K562 (cell line): Measurements from ENCODE around the gene RGS19. TPM values are rescaled to one million over a fixed set of nuclear protein-coding genes. Genes with fewer than 3 reads are reported as not detected.
A peak's percentile ranks its signal among the peaks of the same experiment; 100 is the strongest.

ENCODE experiments used
- ARID1B ChIP-seq: fragments of 450-650 bp; IDR thresholded peaks from 2 replicates; pipeline ENCODE4 v1.6.1; 2016; ENCODE audit warnings: antibody characterized with exemption, mild to moderate bottlenecking, inconsistent platforms
- BRCA1 ChIP-seq, 2 experiments: fragments of 450-650 bp in 1 of 2; sonication (generic) in 1 of 2; formaldehyde crosslinking in 1 of 2; IDR thresholded peaks; 2 replicates each; pipeline versions ENCODE4 v1.5.0 to v1.6.1; 2017 to 2020; ENCODE audit warnings: mild to moderate bottlenecking in 1 of 2, missing genetic modification reagents in 1 of 2
- COPS2 ChIP-seq: fragments of 450-650 bp; conservative IDR thresholded peaks from 2 replicates; pipeline ENCODE4 v1.6.1; 2016; ENCODE audit warnings: mild to moderate bottlenecking, moderate library complexity
- EP400 ChIP-seq: fragments of 450-650 bp; IDR thresholded peaks from 2 replicates; pipeline ENCODE4 v1.6.1; 2017; ENCODE audit warnings: antibody characterized with exemption, mild to moderate bottlenecking, moderate library complexity
- ETV1 ChIP-seq: fragments of 450-650 bp; conservative IDR thresholded peaks from 2 replicates; pipeline ENCODE4 v1.6.1; 2016; ENCODE audit warnings: missing genetic modification characterization, control low read depth, low read depth, missing compliant biosample characterization
- ETV6 ChIP-seq, 3 experiments: fragments of 150-350 bp in 1 of 3; sonication (generic) in 1 of 3; formaldehyde crosslinking in 1 of 3; IDR thresholded peaks; 2 replicates each; pipeline versions ENCODE4 v1.6.1 to v1.8.0; 2014 to 2022; ENCODE audit warnings: borderline replicate concordance in 2 of 3, low read depth in 2 of 3, antibody characterized with exemption in 1 of 3, low read length in 1 of 3, mild to moderate bottlenecking in 1 of 3, missing genetic modification reagents in 1 of 3
- HDAC1 ChIP-seq, 2 experiments: fragments of 450-650 bp; IDR thresholded peaks; 2 replicates each; pipeline ENCODE4 v1.6.1; 2016 to 2017; ENCODE audit warnings: inconsistent platforms in 1 of 2, mild to moderate bottlenecking in 1 of 2, moderate library complexity in 1 of 2
- HDAC8 ChIP-seq: fragments of 450-650 bp; IDR thresholded peaks from 2 replicates; pipeline ENCODE4 v1.6.1; 2016; ENCODE audit warnings: mild to moderate bottlenecking, missing genetic modification characterization, moderate library complexity, missing compliant biosample characterization
- MAFG ChIP-seq: fragments of 450-650 bp; conservative IDR thresholded peaks from 2 replicates; pipeline ENCODE4 v1.6.1; 2016; ENCODE audit warnings: missing genetic modification characterization, missing compliant biosample characterization
- NFRKB ChIP-seq: fragments of 450-650 bp; IDR thresholded peaks from 2 replicates; pipeline ENCODE4 v1.6.1; 2016; ENCODE audit warnings: low read depth
- NR3C1 ChIP-seq: sonication (generic); formaldehyde crosslinking; IDR thresholded peaks from 2 replicates; pipeline ENCODE4 v1.8.1; 2022; ENCODE audit warnings: missing genetic modification reagents
- RBM14 ChIP-seq: fragments of 200-400 bp; formaldehyde crosslinking; IDR thresholded peaks from 2 replicates; pipeline ENCODE4 v1.6.1; 2018; ENCODE audit warnings: low read depth, mild to moderate bottlenecking, low read length, moderate library complexity, borderline replicate concordance; ENCODE audit not compliant: insufficient read depth
- SPI1 ChIP-seq: IDR thresholded peaks from 2 replicates; pipeline ENCODE4 v1.6.1; 2011; ENCODE audit warnings: low read depth, low read length, control low read depth, borderline replicate concordance
- STAG1 ChIP-seq: sonication (generic); formaldehyde crosslinking; IDR thresholded peaks from 2 replicates; pipeline ENCODE4 v1.5.0; 2020; ENCODE audit warnings: missing genetic modification reagents, borderline replicate concordance
- SUPT5H ChIP-seq: fragments of 450-650 bp; IDR thresholded peaks from 2 replicates; pipeline ENCODE4 v1.6.1; 2016
- TBP ChIP-seq: optimal IDR thresholded peaks from 2 replicates; pipeline ENCODE3; 2011; ENCODE audit warnings: low read depth, low read length, improper control_type of control experiment
- ZNF133 ChIP-seq: fragments of 250-450 bp; sonication (Bioruptor Pico); IDR thresholded peaks from 2 replicates; pipeline ENCODE4 v1.4.0; 2020; ENCODE audit warnings: mild to moderate bottlenecking
- ZNF436 ChIP-seq: fragments of 250-450, 450-650 bp; sonication (Bioruptor Pico); formaldehyde crosslinking; IDR thresholded peaks from 2 replicates; pipeline ENCODE4 v1.7.0; 2020; ENCODE audit warnings: mild to moderate bottlenecking
- polyA plus RNA-seq, 8 experiments: library from polyadenylated mRNA; depleted of rRNA in 4 of 8; stranded (reverse) in 5 of 8; unstranded in 3 of 8; fragments of >200 nt; fragmentation: Nextera tagmentation in 2 of 8; fragmentation: Illumina TruSeq in 1 of 8; extraction: Ambion mirVana in 2 of 8; extraction: Trizol in 1 of 8; gene quantifications; 2 replicates each; pipeline versions ENCODE4 v1.2.1 to v1.2.3, GENCODE V29; 2011 to 2014; ENCODE audit warnings: inconsistent platforms in 1 of 8, missing spikeins in 1 of 8
- total RNA-seq, 7 experiments: library from RNA; depleted of rRNA in 6 of 7; stranded (reverse); fragments of >200 nt in 6 of 7; fragmentation: Illumina TruSeq in 2 of 7; extraction: Trizol in 2 of 7; gene quantifications; 2 replicates each; pipeline versions ENCODE4 v1.2.1 to v1.2.3, GENCODE V29; 2011 to 2021; ENCODE audit warnings: low replicate concordance in 1 of 7

The RGS19 gene
- total and polyA plus RNA-seq, 9 of the 15 experiments (the other 6 are each of a cell fraction or from before 2014, with no cell fraction given) = 0.41 to 23.7 (median 14.6) TPM

GRCh38 chr20:64042054-64042781 is 37.1 kb downstream of the RGS19 start (continued):
- TF ChIP-seq HDAC1 (IDR thresholded peaks at IDR 0.05) (peak in 1 of 2 experiments; percentile 71; a peak in 2 of 4 replicates), ETV1 (tag) (no peak; the same call in 1 of the 2 replicates), ZNF133 (no peak), BRCA1 (IDR thresholded peaks at IDR 0.05) (no peak), BRCA1 (CRISPR knock-in tag; IDR thresholded peaks at IDR 0.05) (no peak), SPI1 (peak; percentile 97), NR3C1 (CRISPR knock-in tag) (no peak), HDAC8 (tag) (no peak), RBM14 (no peak), SUPT5H (peak; percentile 50; the same call in 1 of the 2 replicates), STAG1 (0 out of 2 replicates have a peak, but pooled peaks have one; percentile 22), EP400 (peak; percentile 13; the same call in 1 of the 2 replicates), MAFG (tag) (no peak), ZNF436 (CRISPR knock-in tag) (no peak), ETV6 (IDR thresholded peaks at IDR 0.05; ENCODE audit: borderline replicate concordance in 1 of 2, low read depth in 2 of 2, low read length in 1 of 2) (0 out of 4 replicates have a peak, but pooled peaks of 1 of the 2 experiments have one; percentile 19), ETV6 (CRISPR knock-in tag; IDR thresholded peaks at IDR 0.05; ENCODE audit: borderline replicate concordance) (no peak), COPS2 (no peak), NFRKB (peak; percentile 55; the same call in 1 of the 2 replicates), ARID1B (peak; percentile 82), TBP (peak; percentile 46)
